CD14-positive monocyte (primary cell): ENCODE data around the gene MGAT5B. TPM values are rescaled to one million over a fixed set of nuclear protein-coding genes. Genes with fewer than 3 reads are reported as not detected.

Experiments
- DNase-seq, 3 donors: peaks; one replicate each; pipeline ENCODE4 v3.0.0-alpha.2; 2011 to 2022
- H2AFZ ChIP-seq: 2 replicates; pipeline ENCODE4 v1.6.0; 2012; ENCODE audit warnings: mild to moderate bottlenecking, low read depth, low read length, inconsistent platforms; ENCODE audit not compliant: insufficient read depth, poor library complexity, severe bottlenecking
- H3K27ac ChIP-seq, 2 donors: 1 replicate in 1 of 2; 2 replicates in 1 of 2; pipeline ENCODE4 v1.5.1; 2012 to 2013; ENCODE audit warnings: low read length in 2 of 2, control low read depth in 1 of 2, inconsistent platforms in 1 of 2, low read depth in 1 of 2, mild to moderate bottlenecking in 1 of 2
- H3K27me3 ChIP-seq, 2 donors: one replicate each; pipeline versions ENCODE4 v1.6.0 to v1.6.1; 2011 to 2013; ENCODE audit warnings: low read length in 2 of 2; ENCODE audit not compliant: control insufficient read depth in 2 of 2, insufficient read depth in 2 of 2
- H3K36me3 ChIP-seq, 2 donors: replicated peaks in 1 of 2; 1 replicate in 1 of 2; 2 replicates in 1 of 2; pipeline versions ENCODE4 v1.5.1 to v1.6.1; 2012 to 2013; ENCODE audit warnings: low read length in 2 of 2, control low read depth in 1 of 2, inconsistent platforms in 1 of 2, mild to moderate bottlenecking in 1 of 2; ENCODE audit not compliant: insufficient read depth in 2 of 2, control insufficient read depth in 1 of 2
- H3K4me1 ChIP-seq, 2 donors: 1 replicate in 1 of 2; 2 replicates in 1 of 2; pipeline versions ENCODE4 v1.5.1 to v1.6.1; 2012 to 2013; ENCODE audit warnings: low read length in 2 of 2, control low read depth in 1 of 2, inconsistent platforms in 1 of 2, mild to moderate bottlenecking in 1 of 2, moderate library complexity in 1 of 2; ENCODE audit not compliant: insufficient read depth in 2 of 2, control insufficient read depth in 1 of 2
- H3K4me2 ChIP-seq: replicated peaks from 2 replicates; pipeline ENCODE3; 2012; ENCODE audit warnings: low read length, moderate library complexity, mild to moderate bottlenecking; ENCODE audit not compliant: poor library complexity, severe bottlenecking; ENCODE audit errors: extremely low read depth
- H3K4me3 ChIP-seq, 3 experiments: fragments of 200-600 bp in 1 of 3; sonication (generic) in 1 of 3; replicated peaks in 1 of 3; 1 replicate in 2 of 3; 2 replicates in 1 of 3; pipeline ENCODE4 v1.5.1; 2011 to 2013; ENCODE audit warnings: low read length in 3 of 3, mild to moderate bottlenecking in 3 of 3, control low read depth in 2 of 3, low read depth in 2 of 3, inconsistent platforms in 1 of 3, moderate library complexity in 1 of 3
- H3K79me2 ChIP-seq: 2 replicates; pipeline ENCODE4 v1.6.0; 2012; ENCODE audit warnings: mild to moderate bottlenecking, control low read depth, inconsistent platforms, low read length, moderate library complexity; ENCODE audit not compliant: insufficient read depth
- H3K9ac ChIP-seq: 2 replicates; pipeline ENCODE4 v1.6.0; 2017; ENCODE audit warnings: low read length, mild to moderate bottlenecking; ENCODE audit not compliant: insufficient read depth, poor library complexity, severe bottlenecking
- H3K9me3 ChIP-seq, 2 donors: replicated peaks in 1 of 2; 1 replicate in 1 of 2; 2 replicates in 1 of 2; pipeline versions ENCODE4 v1.5.1 to v1.6.1; 2012 to 2013; ENCODE audit warnings: low read length in 2 of 2, control low read depth in 1 of 2; ENCODE audit not compliant: control insufficient read depth in 1 of 2, insufficient read depth in 1 of 2
- H4K20me1 ChIP-seq: 2 replicates; pipeline ENCODE4 v1.6.0; 2012; ENCODE audit warnings: mild to moderate bottlenecking, low read length, control low read depth, moderate library complexity; ENCODE audit not compliant: insufficient read depth
- H3K27ac Mint-ChIP-seq, 7 donors: one replicate each; pipeline ENCODE4 v1.8.0; 2020; ENCODE audit warnings: mild to moderate bottlenecking in 7 of 7, mixed read lengths in 7 of 7, moderate library complexity in 6 of 7, inconsistent platforms in 2 of 7
- H3K27me3 Mint-ChIP-seq, 3 donors: one replicate each; pipeline ENCODE4 v1.8.0; 2021 to 2022; ENCODE audit warnings: low read depth in 3 of 3, mild to moderate bottlenecking in 3 of 3, mixed read lengths in 3 of 3, moderate library complexity in 3 of 3, inconsistent platforms in 1 of 3
- H3K36me3 Mint-ChIP-seq, 2 donors: one replicate each; pipeline ENCODE4 v1.8.0; 2020; ENCODE audit warnings: mixed read lengths in 2 of 2, inconsistent platforms in 1 of 2, mild to moderate bottlenecking in 1 of 2
- H3K4me1 Mint-ChIP-seq: one replicate; pipeline ENCODE4 v1.8.0; 2020; ENCODE audit warnings: mild to moderate bottlenecking, mixed read lengths
- H3K4me3 Mint-ChIP-seq, 2 donors: one replicate each; pipeline ENCODE4 v1.8.0; 2020; ENCODE audit warnings: mild to moderate bottlenecking in 2 of 2, mixed read lengths in 2 of 2, moderate library complexity in 1 of 2
- H3K9me3 Mint-ChIP-seq, 7 donors: one replicate each; pipeline ENCODE4 v1.8.0; 2020 to 2022; ENCODE audit warnings: mixed read lengths in 7 of 7, mild to moderate bottlenecking in 6 of 7, moderate library complexity in 6 of 7, inconsistent platforms in 2 of 7
- WGBS: methylation state at CpG from one replicate; pipeline ENCODE4 v1.1.5; 2013; ENCODE audit warnings: missing lambda C conversion rate; ENCODE audit not compliant: insufficient coverage; 5-methylcytosine and 5-hydroxymethylcytosine counted together
- intact Hi-C, 2 donors: fragments of 100-400 bp; cut with micrococcal nuclease; formaldehyde crosslinking; loops; one replicate each; pipeline versions ENCODE4 v1.15.0 to v1.15.1; 2023
- polyA plus RNA-seq, 3 donors: library from polyadenylated mRNA; depleted of rRNA in 1 of 3; unstranded in 2 of 3; stranded (reverse) in 1 of 3; fragments of 300-500 nt in 2 of 3; fragments of >200 nt in 1 of 3; fragmentation: Illumina TruSeq in 2 of 3; gene quantifications; 1 replicate in 2 of 3; 2 replicates in 1 of 3; pipeline ENCODE4 v1.2.3, GENCODE V29; 2012 to 2021
- TF ChIP-seq, protein P1 (sequence below): fragments of 200-600 bp; IDR thresholded peaks from one replicate; pipeline ENCODE4 v1.8.0; 2022; ENCODE audit warnings: antibody characterized with exemption, mild to moderate bottlenecking

Gene MGAT5B
- polyA plus RNA-seq, 3 donors = not detected

GRCh38 chr17:76967762-76968161 lies 99.6 kb downstream of the MGAT5B start:
- Histone ChIP-seq H3K9me3 (peaks cover 0 to 3% of the 10 kb centered on the region in 2 donors), H3K4me2 (no peak overlapping the region), H3K27me3 (peaks cover 12 to 42% of the 10 kb centered on the region in 2 donors), H3K4me3 (no peak overlapping the region), H3K9ac (no peak overlapping the region), H3K79me2 (no peaks in the 10 kb centered on the region), H3K36me3 (no peaks in the 10 kb centered on the region), H3K4me1 (peaks cover 0 to 10% of the 10 kb centered on the region in 2 donors), H4K20me1 (no peaks in the 10 kb centered on the region), H2AFZ (no peak overlapping the region), H3K27ac (no peak overlapping the region)
- TF ChIP-seq, protein P1, sequence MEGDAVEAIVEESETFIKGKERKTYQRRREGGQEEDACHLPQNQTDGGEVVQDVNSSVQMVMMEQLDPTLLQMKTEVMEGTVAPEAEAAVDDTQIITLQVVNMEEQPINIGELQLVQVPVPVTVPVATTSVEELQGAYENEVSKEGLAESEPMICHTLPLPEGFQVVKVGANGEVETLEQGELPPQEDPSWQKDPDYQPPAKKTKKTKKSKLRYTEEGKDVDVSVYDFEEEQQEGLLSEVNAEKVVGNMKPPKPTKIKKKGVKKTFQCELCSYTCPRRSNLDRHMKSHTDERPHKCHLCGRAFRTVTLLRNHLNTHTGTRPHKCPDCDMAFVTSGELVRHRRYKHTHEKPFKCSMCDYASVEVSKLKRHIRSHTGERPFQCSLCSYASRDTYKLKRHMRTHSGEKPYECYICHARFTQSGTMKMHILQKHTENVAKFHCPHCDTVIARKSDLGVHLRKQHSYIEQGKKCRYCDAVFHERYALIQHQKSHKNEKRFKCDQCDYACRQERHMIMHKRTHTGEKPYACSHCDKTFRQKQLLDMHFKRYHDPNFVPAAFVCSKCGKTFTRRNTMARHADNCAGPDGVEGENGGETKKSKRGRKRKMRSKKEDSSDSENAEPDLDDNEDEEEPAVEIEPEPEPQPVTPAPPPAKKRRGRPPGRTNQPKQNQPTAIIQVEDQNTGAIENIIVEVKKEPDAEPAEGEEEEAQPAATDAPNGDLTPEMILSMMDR = no peak
- 100% methylated on average over 3 of the region's 4 CpGs for WGBS
- Mint-ChIP-seq H3K36me3 (no peaks in the 10 kb centered on the region), H3K27me3 (peaks cover 41 to 57% (median 51%) of the 10 kb centered on the region in 3 donors), H3K4me1 (peaks cover 15% of the 10 kb centered on the region), H3K4me3 (peak overlapping the region in 1 of 2 donors; percentile 78), H3K9me3 (peaks cover 0 to 8% (median 2%) of the 10 kb centered on the region in 7 donors), H3K27ac (no peak overlapping the region)
- no peak for DNase-seq
- intact Hi-C loops = no loop called here

DNA sequence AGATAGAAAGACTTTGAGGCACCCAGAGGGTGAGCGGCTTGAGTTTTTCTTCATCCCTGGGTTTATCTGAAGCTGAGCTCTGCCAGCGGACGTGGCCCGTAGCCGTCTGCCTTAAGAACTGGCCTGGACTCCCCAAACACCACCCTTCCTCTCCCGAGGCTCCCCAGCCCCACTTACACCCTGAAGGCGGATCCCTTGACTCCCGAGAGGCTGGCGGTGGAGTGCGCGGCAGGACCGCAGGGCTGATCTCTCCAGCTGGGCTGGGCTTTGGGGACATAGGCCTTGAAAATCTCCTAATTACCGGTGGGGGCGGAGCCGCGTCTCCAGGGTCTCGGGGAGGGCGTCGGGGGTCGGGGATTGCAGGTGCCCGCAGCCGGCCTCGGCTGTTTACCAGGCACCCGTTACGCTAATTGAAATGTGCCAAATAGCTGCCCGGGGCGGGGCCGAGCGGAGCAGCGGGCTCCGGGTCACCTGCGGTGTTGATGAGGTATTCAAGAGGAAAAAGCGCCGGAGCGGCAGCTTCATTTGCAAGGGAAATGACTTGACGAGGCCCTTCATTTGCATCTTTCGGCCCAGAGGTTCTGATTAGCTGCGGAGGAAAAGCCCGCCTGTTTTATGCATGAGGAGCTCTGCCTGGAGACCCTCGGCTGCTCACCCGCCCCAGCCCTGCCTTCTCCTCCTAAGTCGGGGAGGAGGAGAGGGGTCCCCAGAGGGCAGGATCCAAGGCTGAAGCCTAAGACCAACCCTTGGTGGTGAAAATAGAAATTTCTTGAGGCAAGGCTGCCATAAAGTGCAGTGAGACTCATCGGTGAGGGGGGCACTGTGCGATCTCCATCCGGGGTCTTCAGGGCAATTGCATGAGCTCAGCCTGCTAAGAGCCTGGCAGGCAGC lies 100.7 kb downstream of the MGAT5B start:
- Histone ChIP-seq H3K4me2 (peak overlapping the region; percentile 31), H3K9ac (no peak overlapping the region), H3K9me3 (peaks cover 0 to 3% of the 10 kb centered on the region in 2 donors), H3K27ac (no peak overlapping the region), H3K36me3 (no peaks in the 10 kb centered on the region), H3K27me3 (peaks cover 12 to 42% of the 10 kb centered on the region in 2 donors), H3K79me2 (no peaks in the 10 kb centered on the region), H4K20me1 (no peaks in the 10 kb centered on the region), H3K4me3 (peak overlapping the region in 1 of 3 experiments; percentile 28), H2AFZ (no peak overlapping the region), H3K4me1 (peaks cover 0 to 10% of the 10 kb centered on the region in 2 donors)
- Mint-ChIP-seq H3K9me3 (peaks cover 0 to 8% (median 2%) of the 10 kb centered on the region in 7 donors), H3K27ac (peak overlapping the region in 1 of 7 donors; percentile 21), H3K4me1 (peaks cover 15% of the 10 kb centered on the region), H3K36me3 (no peaks in the 10 kb centered on the region), H3K27me3 (peaks cover 41 to 57% (median 51%) of the 10 kb centered on the region in 3 donors), H3K4me3 (peak overlapping the region; percentile 53 to 78)
- intact Hi-C loops = no loop called here
- TF ChIP-seq, protein P1 = no peak
- DNase-seq = no peak
- 8% methylated on average over 40 of the region's 45 CpGs for WGBS
